NCI-H69 (cell line): ENCODE measurements around the gene ATP11A.

ENCODE experiments used
- DNase-seq: peaks from one replicate; lab custom pipeline; 2025; lab: John Stamatoyannopoulos, UW

ATP11A gene

DNA sequence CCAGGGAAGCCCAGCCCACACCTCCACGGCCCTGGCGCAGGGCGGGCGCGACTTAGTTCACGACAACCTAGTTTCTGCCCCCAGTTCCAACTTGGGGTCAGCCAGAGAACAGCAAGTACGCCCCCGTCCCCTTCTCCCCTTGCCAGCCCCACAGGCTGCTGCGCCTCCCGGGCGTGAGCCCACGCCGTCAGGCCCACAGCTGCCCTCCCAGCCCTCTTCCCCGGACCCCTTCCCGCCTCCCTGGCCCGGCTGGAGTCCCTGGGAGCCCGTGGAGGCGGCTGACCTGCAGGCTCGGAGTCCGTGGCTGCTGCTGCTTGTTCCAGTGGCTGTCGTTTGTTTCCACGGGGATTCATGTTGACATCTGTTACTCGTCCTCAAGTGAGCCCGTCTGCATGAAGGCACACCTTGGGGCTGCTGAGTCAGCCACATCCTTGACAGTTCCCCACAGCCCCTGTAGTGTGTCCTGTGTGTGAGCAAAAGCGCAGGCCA, 86.0 kb downstream of the ATP11A start:
- peak; percentile 43 for DNase-seq

DNA sequence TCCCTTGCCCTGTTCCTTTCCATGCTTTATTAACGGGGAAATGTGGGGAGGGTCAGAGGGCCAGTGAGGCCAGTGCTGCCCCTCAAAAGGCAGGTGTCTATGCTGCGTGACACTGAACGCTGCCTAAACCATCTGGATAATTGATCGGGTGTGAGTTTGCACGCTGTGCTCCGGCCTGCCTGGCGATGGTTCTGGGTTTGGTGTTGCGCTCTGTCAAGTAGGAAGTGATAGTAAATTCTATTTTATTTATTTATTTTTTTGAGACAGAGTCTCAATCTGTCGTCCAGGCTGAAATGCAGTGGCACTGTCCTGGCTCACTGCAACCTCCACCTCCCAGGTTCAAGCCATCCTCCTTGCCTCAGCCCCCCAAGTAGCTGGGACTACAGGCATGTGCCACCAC, 86.5 kb downstream of the ATP11A start:
- DNase-seq: no peak

DNA sequence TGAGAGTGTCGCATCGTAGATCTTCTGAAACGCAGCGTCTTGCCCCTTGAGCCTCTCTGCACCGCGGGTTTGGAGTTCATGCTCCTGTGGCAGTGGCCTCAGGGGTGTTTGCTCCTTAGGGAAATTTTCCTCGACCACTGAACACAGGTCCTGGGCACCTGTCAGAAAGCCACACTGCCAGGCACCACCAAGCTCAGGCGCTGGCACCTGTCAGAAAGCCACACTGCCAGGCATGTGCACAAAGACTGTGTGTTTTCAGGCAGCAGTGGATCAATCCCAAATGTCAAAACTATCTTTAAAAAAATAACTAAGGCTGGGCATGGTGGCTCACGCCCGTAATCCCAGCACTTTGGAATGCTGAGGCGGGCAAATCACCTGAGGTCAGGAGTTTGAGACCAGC, 87.1 kb downstream of the ATP11A start:
- no peak for DNase-seq

- DNase-seq: no peak
Observed at GRCh38 chr13:112777637-112778406, 88.0 kb downstream of the ATP11A start.

DNA sequence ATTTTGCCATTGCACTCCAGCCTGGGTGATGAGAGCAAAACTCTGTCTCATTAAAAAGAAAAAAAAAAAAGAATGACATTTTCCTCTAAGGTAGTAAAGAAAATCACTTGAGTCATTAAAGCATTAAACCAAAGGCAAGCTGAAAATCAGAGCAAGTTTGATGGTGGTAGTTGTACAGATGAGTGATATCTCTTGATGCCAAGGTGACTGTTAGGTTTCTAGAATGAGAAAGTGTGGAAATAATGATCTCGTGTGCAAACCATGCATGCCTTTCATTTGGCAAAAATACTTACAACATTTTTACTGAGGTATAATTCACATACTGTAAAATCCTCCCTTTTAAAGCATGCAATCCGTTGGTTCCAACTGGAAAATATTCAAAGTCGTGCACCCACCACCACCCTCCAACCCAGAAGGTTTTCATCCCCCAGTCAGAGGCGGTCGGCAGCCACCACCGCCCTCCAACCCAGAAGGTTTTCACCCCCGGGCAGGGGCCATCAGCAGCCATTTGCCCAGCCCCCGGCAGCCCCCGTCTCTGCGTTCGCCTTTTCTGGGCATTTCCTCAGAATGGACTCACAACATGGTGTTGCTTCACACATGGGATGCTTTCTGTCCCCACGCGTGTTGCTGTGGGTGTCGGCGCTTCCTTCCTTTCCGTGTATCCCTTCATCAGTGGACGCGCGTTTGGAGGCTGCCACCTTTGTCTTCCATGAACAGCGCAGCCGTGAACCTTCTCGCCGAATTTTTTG, 90.2 kb downstream of the ATP11A start:
- DNase-seq: peak; percentile 40

- no peak for DNase-seq
Observed at GRCh38 chr13:112781287-112781686, 91.4 kb downstream of the ATP11A start.

DNA sequence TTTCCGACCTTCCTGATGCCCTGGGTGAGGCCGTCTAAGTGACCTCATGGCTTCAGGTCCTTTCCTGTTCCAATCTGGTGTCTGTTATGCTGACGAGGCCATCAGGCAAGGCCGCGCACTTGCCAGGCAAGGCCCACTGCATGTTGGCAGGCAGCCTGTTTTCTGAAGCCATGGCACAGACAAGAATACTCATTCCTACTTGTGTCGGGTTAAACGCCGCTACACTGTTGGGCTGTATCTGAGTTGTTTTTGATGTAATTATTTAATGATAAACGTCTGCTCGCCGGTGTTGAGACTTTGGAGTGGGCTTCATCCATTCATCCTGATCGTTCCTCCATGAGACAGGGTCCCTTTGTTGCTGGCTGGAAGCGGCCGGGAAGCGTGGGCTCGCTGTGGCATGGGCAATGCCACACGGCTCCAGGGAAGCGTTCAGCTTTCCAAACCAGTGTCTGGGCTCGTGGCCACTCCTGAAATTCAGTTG, 92.1 kb downstream of the ATP11A start:
- DNase-seq: peak; percentile 27

GRCh38 chr13:112782429-112783010, 92.7 kb downstream of the ATP11A start:
- DNase-seq: no peak

DNA sequence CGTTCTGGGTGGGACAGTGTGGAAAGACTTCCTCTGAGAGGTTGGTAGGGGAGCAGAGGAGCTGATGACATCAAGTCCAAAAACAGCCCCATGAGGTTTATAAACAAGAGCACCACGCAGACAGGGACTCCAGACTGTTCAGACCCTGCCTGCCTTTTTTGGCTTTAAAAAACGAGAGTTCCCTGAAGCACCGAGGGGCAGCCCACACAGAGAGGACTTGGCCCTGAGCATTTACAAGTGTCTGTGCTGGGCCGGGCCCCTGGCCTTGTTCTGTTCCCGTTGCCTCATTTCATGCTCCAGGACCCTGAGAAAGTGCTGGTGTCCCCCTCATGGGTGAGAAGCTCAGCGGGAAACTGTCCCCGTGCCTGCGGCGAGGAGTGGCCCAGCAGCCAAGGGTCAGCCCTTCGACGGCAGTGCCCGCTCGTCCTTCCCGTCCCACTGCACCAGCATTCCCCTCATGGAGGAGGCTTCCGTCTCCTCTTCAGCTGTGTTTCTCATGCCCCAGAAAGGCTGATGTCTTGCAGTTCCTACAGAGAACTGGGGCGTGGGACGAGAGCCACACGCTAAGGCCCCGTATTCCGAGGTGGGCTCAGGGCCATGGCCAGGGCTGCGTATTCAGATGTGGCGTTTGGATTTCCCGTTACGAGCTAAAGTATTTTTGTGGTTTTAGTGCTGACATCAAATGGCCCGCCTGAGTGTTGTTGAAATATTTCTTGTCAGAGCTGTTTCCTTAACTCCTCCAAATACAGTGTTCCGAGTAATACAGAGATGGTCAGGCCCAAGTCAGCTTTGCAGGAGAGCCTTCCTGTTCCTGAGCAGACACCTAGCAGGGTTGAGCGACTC, 93.5 kb downstream of the ATP11A start:
- no peak for DNase-seq

GRCh38 chr13:112783978-112784371, 94.1 kb downstream of the ATP11A start:
- DNase-seq: peak; percentile 58

DNA sequence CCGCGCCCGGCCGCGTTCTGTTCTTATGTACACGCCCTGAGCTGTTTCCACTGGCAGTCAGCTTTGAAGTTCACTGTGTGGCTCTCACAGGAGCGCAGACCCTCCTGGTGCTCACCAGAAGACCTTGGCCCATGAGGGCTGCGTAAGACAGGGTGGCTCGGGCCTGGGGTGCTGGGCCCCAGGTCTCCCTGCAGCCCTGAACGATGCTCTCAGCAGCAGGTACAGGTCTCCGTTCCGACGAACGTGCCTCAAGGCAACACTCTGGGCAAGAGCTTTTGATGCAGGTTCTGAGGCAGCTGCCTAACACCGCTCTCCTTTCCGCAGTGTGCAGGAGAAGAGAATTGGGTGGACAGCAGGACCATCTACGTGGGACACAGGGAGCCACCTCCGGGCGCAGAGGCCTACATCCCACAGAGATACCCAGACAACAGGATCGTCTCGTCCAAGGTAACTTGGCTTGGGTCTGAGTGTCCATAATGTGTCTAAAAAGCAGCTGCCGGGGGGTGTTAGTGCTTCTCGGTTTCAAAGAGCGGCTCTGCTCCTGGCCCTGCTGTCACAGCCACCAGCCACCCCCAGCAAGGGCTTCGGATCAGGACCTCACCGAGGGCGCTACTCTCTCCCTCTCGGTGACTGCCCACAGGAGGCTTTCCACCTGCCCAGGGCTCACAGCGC, 95.1 kb downstream of the ATP11A start:
- DNase-seq: no peak

GRCh38 chr13:112785483-112785856, 95.6 kb downstream of the ATP11A start:
- no peak for DNase-seq

DNA sequence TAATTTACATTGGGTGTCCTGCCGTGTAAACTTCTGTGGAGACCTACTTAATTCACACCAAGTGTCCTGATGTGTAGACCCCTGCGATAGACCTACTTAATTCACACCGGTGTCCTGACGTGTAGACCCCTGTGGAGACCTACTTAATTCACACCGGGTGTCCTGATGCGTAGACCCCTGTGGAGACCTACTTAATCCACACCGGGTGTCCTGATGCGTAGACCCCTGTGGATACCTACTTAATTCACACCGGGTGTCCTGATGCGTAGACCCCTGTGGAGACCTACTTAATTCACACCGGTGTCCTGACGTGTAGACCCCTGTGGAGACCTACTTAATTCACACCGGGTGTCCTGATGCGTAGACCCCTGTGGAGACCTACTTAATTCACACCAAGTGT, 97.0 kb downstream of the ATP11A start:
- DNase-seq: peak; percentile 27

DNA sequence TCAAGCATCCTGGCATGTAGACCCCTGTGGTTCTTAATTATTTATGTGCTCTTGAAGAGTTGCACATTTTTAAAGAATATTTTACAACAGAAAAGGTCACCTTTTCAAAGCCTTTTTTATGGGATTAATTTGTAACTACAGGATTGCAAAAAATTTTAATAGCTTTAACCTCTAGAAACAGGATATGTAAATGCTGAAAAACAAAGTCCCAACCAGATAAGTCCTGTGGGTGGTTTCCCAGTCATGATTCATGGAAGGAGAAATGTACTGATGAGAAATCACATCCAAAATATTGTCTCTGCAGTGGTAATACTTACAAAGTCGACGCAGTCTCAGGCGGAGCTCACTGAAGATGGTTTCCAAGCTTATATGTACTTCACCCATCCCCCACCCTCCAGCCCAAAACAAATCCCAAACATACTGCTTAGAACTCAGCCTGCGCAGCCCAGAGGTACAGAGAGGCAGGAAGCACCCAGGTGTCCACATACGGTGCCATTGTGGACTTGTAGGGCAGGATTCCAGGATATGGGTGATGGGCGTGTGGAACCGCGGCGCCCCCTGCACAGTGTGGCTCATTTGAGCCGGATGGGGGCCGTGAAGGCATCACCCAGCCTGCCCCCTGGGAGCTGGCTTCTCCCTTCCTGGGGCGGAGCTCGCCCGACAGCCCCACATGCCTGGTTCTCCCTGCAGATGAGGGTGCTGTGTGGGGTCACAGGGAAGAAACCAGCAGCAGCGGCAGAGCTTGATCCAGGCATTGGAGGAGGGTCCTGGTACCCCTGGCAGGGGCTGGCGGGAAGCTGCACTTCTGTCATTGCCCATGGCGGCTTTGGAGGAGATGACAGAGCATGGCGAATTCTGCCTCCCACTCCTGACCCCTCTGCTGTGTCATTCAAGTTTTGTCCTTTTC, 101.2 kb downstream of the ATP11A start:
- no peak for DNase-seq

GRCh38 chr13:112791663-112792440, 102.0 kb downstream of the ATP11A start:
- no peak for DNase-seq

DNA sequence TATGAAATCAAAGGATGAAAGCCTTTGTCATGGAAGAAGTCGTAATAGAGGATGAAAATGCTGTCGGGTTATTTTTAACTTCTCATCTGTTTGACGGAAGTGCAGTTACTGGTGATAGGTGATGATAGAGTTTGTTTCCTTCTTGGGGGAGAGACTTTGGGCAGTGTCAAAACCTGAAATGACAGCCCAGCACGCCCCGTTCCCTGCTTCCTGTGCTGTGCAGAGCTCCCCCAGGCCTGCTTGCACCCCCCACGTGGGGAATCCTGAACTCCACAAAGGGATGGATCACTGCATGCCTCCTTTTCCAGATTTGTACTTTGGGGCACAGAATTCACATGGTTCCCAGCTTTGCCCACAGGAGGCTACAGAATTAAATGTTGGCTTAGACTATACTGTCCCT, 102.7 kb downstream of the ATP11A start:
- no peak for DNase-seq

DNA sequence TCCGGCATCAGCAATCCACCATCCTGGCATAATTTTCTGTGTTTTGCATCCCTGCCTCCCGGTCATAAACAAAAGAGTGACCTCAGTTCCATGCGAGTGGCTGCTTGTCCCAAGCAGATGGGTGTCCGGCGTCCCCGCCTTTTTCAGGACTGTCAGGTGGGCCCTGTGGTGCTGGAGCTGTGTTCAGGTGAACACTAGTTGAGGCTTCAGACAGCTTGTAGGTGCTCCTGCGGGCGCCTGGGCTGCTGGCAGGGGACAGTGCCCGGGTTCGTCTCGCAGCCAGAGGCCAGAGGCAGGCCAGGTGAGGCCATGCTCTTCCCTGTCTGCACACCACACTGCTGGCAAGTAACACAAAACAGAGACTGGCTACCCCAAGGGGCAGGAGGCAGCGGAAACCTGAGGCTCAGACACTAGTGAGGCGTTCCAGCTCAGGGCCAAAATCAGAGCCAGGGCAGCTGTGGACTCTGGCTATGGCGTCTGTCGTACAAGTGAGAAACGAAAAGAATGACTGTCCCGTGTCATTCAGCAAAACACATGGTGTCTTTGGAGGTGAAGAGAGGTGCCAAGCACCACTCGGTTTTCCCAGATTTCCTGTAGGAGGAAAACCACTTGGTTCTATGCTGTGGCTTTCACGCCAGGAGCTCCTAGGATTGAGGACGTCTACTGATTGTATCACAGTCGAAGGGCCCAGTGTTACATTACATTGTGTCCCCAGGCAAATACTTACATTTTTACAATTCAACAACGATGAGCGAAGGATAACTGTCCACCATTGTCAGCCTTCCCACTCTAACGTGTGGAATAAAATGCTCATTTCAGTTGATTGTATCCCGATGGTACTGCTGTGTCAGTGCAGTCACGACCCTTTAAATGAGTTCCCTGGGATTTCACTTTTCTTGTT, 104.0 kb downstream of the ATP11A start:
- no peak for DNase-seq

DNA sequence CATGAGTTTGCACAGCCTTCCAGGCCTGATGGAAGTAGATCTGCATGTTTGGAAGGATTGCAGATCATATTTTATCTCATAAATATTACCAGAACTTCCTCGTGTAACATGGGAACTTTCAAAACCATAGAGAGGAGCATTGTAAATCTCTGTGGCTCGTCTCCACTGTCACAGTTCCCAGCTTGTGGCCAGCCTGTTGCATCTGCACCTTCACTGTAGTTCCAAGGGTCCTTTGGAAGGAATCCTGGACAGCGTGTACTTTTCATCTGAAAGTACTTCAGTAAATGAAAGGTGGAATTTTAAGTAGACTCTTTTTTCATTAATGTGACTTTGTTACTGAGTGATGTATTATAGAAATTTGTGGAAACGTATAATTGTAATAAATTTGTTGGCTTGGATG, 105.4 kb downstream of the ATP11A start:
- no peak for DNase-seq
